GM18508 (cell line): ENCODE results near the gene CHGA.

Experiments
- ATAC-seq: cut with Tn5 transposase; IDR thresholded peaks from one replicate; pipeline ENCODE4 v1.9.1; 2021; ENCODE audit warnings: moderate number of reproducible peaks; ENCODE audit not compliant: insufficient read depth, unreplicated experiment

CHGA gene

GRCh38 chr14:92929689-92930608, 7.0 kb downstream of the CHGA start:
- ATAC-seq = no peak

- ATAC-seq = no peak
Observed at GRCh38 chr14:92930737-92931602, 8.0 kb downstream of the CHGA start.

GRCh38 chr14:92931681-92932447, 8.9 kb downstream of the CHGA start:
- no peak for ATAC-seq

- ATAC-seq = no peak
Observed at GRCh38 chr14:92932448-92933395, 9.8 kb downstream of the CHGA start.

GRCh38 chr14:92933481-92933880, 10.5 kb downstream of the CHGA start:
- ATAC-seq = no peak

- no peak for ATAC-seq
Observed at GRCh38 chr14:92934196-92935085, 11.5 kb downstream of the CHGA start.

GRCh38 chr14:92935446-92935845, 12.5 kb downstream of the CHGA start:
- ATAC-seq = no peak

GRCh38 chr14:92936085-92936484, 13.1 kb downstream of the CHGA start:
- no peak for ATAC-seq

GRCh38 chr14:92937051-92937937, 14.3 kb downstream of the CHGA start:
- ATAC-seq = no peak

GRCh38 chr14:92938235-92938875, 15.4 kb downstream of the CHGA start:
- no peak for ATAC-seq

GRCh38 chr14:92938890-92939671, 16.1 kb downstream of the CHGA start:
- no peak for ATAC-seq

- no peak for ATAC-seq
Observed at GRCh38 chr14:92939699-92940098, 16.7 kb downstream of the CHGA start.

GRCh38 chr14:92940543-92940942, 17.6 kb downstream of the CHGA start:
- ATAC-seq = no peak

- ATAC-seq = no peak
Observed at GRCh38 chr14:92941531-92941930, 18.6 kb downstream of the CHGA start.

- ATAC-seq = no peak
Observed at GRCh38 chr14:92942136-92942535, 19.2 kb downstream of the CHGA start.

- no peak for ATAC-seq
Observed at GRCh38 chr14:92942576-92942975, 19.6 kb downstream of the CHGA start.
